HCT116 (cell line): ENCODE results near the gene KIAA2012. TPM values are rescaled to one million over a fixed set of nuclear protein-coding genes. Genes with fewer than 3 reads are reported as not detected.

Source experiments
- ATAC-seq: fragments of 200-7000 bp; cut with Tn5 transposase; 2 replicates; pipeline ENCODE4 v1.9.1; 2020; ENCODE audit warnings: mild to moderate bottlenecking, moderate library complexity
- BruUV-seq: library from RNA; stranded (reverse); fragments of 400-500 nt; replicated peaks from 2 replicates; lab custom pipeline; 2021; lab: Mats Ljungman, UMichigan
- CTCF ChIA-PET: fragments of 300-600 bp; sonication (Branson Sonifier 250); formaldehyde crosslinking; loops from one replicate; lab custom pipeline; 2021; ENCODE audit warnings: antibody characterized with exemption; lab: Charles Lee
- POLR2A ChIA-PET: fragments of 300-600, 350-600 bp; sonication (Branson Sonifier 250); formaldehyde crosslinking; loops from one replicate; lab custom pipeline; 2021; ENCODE audit warnings: antibody characterized with exemption; lab: Charles Lee
- RAD21 ChIA-PET, 2 experiments: fragments of 300-600 bp; sonication (Branson Sonifier 250); formaldehyde crosslinking; loops; one replicate each; lab custom pipeline; 2023; ENCODE audit warnings: low total read pairs in 2 of 2; ENCODE audit not compliant: uncharacterized antibody in 2 of 2, unreplicated experiment in 2 of 2, low non-redundant PET in 1 of 2; lab: Charles Lee
- DNase-seq: peaks from one replicate; pipeline ENCODE4 v3.0.0-alpha.2; 2010; ENCODE audit warnings: low read depth, low spot score
- H2AFZ ChIP-seq: fragments of 200-600 bp; shearing (Covaris generic), sonication (generic); 2 replicates; pipeline ENCODE4 v1.6.1; 2017; ENCODE audit warnings: low read depth, mixed run types, mixed read lengths, antibody characterized with exemption, low read length; ENCODE audit not compliant: poor library complexity, severe bottlenecking
- H3K27ac ChIP-seq: 2 replicates; pipeline ENCODE4 v1.5.1; 2012; ENCODE audit warnings: low read depth, low read length
- H3K27me3 ChIP-seq: fragments of 200-600 bp; sonication (generic); 2 replicates; pipeline ENCODE4 v1.6.1; 2016; ENCODE audit warnings: mixed run types, low read length, mixed read lengths; ENCODE audit not compliant: insufficient read depth
- H3K36me3 ChIP-seq, 2 experiments: fragments of 200-500 bp in 1 of 2; fragments of 200-600 bp in 1 of 2; sonication (Bioruptor generic) in 1 of 2; sonication (generic) in 1 of 2; 2 replicates each; pipeline versions ENCODE4 v1.5.1 to v1.6.1; 2014 to 2016; ENCODE audit warnings: low read length in 2 of 2, inconsistent platforms in 1 of 2, mixed read lengths in 1 of 2, mixed run types in 1 of 2; ENCODE audit not compliant: insufficient read depth in 2 of 2, control insufficient read depth in 1 of 2
- H3K4me1 ChIP-seq, 2 experiments: fragments of 200-600 bp in 1 of 2; sonication (generic) in 1 of 2; 2 replicates each; pipeline versions ENCODE4 v1.5.1 to v1.6.1; 2012 to 2017; ENCODE audit warnings: low read length in 2 of 2, inconsistent platforms in 1 of 2, mild to moderate bottlenecking in 1 of 2, mixed read lengths in 1 of 2, mixed run types in 1 of 2, moderate library complexity in 1 of 2; ENCODE audit not compliant: insufficient read depth in 2 of 2, control insufficient read depth in 1 of 2
- H3K4me2 ChIP-seq: fragments of 200-600 bp; sonication (generic); 2 replicates; pipeline ENCODE4 v1.6.1; 2017; ENCODE audit warnings: mixed run types, low read length, mixed read lengths
- H3K4me3 ChIP-seq, 2 experiments: fragments of 200-600 bp in 1 of 2; sonication (generic) in 1 of 2; replicated peaks in 1 of 2; 2 replicates each; pipeline ENCODE4 v1.5.1; 2011 to 2016; ENCODE audit warnings: low read length in 2 of 2, control low read depth in 1 of 2, low read depth in 1 of 2, mild to moderate bottlenecking in 1 of 2, mixed read lengths in 1 of 2, mixed run types in 1 of 2
- H3K79me2 ChIP-seq: fragments of 200-600 bp; sonication (generic); 2 replicates; pipeline ENCODE4 v1.6.1; 2017; ENCODE audit warnings: mild to moderate bottlenecking, mixed run types, low read length, moderate library complexity, mixed read lengths; ENCODE audit not compliant: insufficient read depth
- H3K9ac ChIP-seq: fragments of 200-600 bp; sonication (generic); 2 replicates; pipeline ENCODE4 v1.6.1; 2016; ENCODE audit warnings: low read length, mixed read lengths
- H3K9me2 ChIP-seq: fragments of 200-600 bp; sonication (generic), shearing (Covaris generic); 2 replicates; pipeline ENCODE4 v1.6.1; 2017; ENCODE audit warnings: mixed run types, mild to moderate bottlenecking, moderate library complexity; ENCODE audit not compliant: insufficient read depth
- H3K9me3 ChIP-seq, 2 experiments: fragments of 200-500 bp in 1 of 2; fragments of 200-600 bp in 1 of 2; sonication (Bioruptor generic) in 1 of 2; sonication (generic) in 1 of 2; 2 replicates each; pipeline ENCODE4 v1.6.1; 2014 to 2017; ENCODE audit warnings: low read length in 2 of 2, mixed read lengths in 2 of 2, inconsistent platforms in 1 of 2, low read depth in 1 of 2, mild to moderate bottlenecking in 1 of 2, mixed run types in 1 of 2, moderate library complexity in 1 of 2; ENCODE audit not compliant: control insufficient read depth in 1 of 2, insufficient read depth in 1 of 2
- H4K20me1 ChIP-seq: fragments of 200-600 bp; sonication (generic), shearing (Covaris generic); 2 replicates; pipeline ENCODE4 v1.6.1; 2017; ENCODE audit warnings: mixed run types, mild to moderate bottlenecking, moderate library complexity; ENCODE audit not compliant: insufficient read depth
- ATF3 ChIP-seq: IDR thresholded peaks from 2 replicates; pipeline ENCODE4 v1.6.1; 2012
- CBX3 ChIP-seq: IDR thresholded peaks from 2 replicates; pipeline ENCODE4 v1.6.1; 2012; ENCODE audit warnings: low read depth
- CEBPB ChIP-seq: IDR thresholded peaks from 2 replicates; pipeline ENCODE4 v1.6.1; 2012; ENCODE audit warnings: low read depth
- CTCF ChIP-seq, 3 experiments: fragments of 200-600 bp in 1 of 3; sonication (generic) in 1 of 3; IDR thresholded peaks in 2 of 3; conservative IDR thresholded peaks in 1 of 3; 2 replicates each; pipeline ENCODE4 v1.5.1; 2012 to 2017; ENCODE audit warnings: low read depth in 2 of 3, low read length in 2 of 3, antibody characterized with exemption in 1 of 3, borderline replicate concordance in 1 of 3, control low read depth in 1 of 3, mild to moderate bottlenecking in 1 of 3, mixed read lengths in 1 of 3, mixed run types in 1 of 3, moderate library complexity in 1 of 3; ENCODE audit not compliant: insufficient read depth in 1 of 3
- EGR1 ChIP-seq: IDR thresholded peaks from 2 replicates; pipeline ENCODE4 v1.6.1; 2012; ENCODE audit warnings: low read depth
- ELF1 ChIP-seq: IDR thresholded peaks from 2 replicates; pipeline ENCODE4 v1.6.1; 2012; ENCODE audit warnings: low read depth, borderline replicate concordance
- EZH2 ChIP-seq: fragments of 200-600 bp; sonication (generic); IDR thresholded peaks from 2 replicates; pipeline ENCODE4 v1.6.1; 2017; ENCODE audit warnings: antibody characterized with exemption, mixed run types
- FOSL1 ChIP-seq: IDR thresholded peaks from 2 replicates; pipeline ENCODE4 v1.6.1; 2012; ENCODE audit warnings: low read depth
- JUND ChIP-seq: IDR thresholded peaks from 2 replicates; pipeline ENCODE4 v1.6.1; 2012
- MAX ChIP-seq: IDR thresholded peaks from 2 replicates; pipeline ENCODE4 v1.6.1; 2012
- RAD21 ChIP-seq: IDR thresholded peaks from 2 replicates; pipeline ENCODE4 v1.6.1; 2012; ENCODE audit warnings: low read depth, mild to moderate bottlenecking
- SIN3A ChIP-seq: IDR thresholded peaks from 2 replicates; pipeline ENCODE4 v1.6.1; 2012; ENCODE audit warnings: low read depth
- SP1 ChIP-seq: IDR thresholded peaks from 2 replicates; pipeline ENCODE4 v1.6.1; 2012; ENCODE audit warnings: low read depth
- SRF ChIP-seq: IDR thresholded peaks from 2 replicates; pipeline ENCODE4 v1.6.1; 2012; ENCODE audit warnings: low read depth
- YY1 ChIP-seq: IDR thresholded peaks from 2 replicates; pipeline ENCODE4 v1.6.1; 2011; ENCODE audit warnings: low read length, low read depth, moderate library complexity, mild to moderate bottlenecking; ENCODE audit not compliant: insufficient replicate concordance; ENCODE audit errors: extremely low read depth
- ZBTB33 ChIP-seq: IDR thresholded peaks from 2 replicates; pipeline ENCODE4 v1.6.1; 2011; ENCODE audit warnings: mild to moderate bottlenecking, low read length, moderate library complexity; ENCODE audit not compliant: insufficient replicate concordance; ENCODE audit errors: extremely low read depth
- ZFX ChIP-seq: fragments of 450-650 bp; IDR thresholded peaks from 2 replicates; pipeline ENCODE4 v1.6.1; 2017
- ZNF274 ChIP-seq: fragments of 200-500 bp; sonication (Bioruptor generic); IDR thresholded peaks from 2 replicates; pipeline ENCODE4 v1.6.1; 2014; ENCODE audit warnings: mild to moderate bottlenecking, low read depth, low read length, inconsistent platforms
- intact Hi-C: fragments of 100-400 bp; cut with micrococcal nuclease; formaldehyde crosslinking; loops from 2 replicates; pipeline ENCODE4 v1.10.0; 2022
- total RNA-seq: library from RNA; stranded (reverse); gene quantifications from one replicate; pipeline ENCODE4 v1.2.1, GENCODE V29; 2021; ENCODE audit not compliant: unreplicated experiment

Gene KIAA2012
- total RNA-seq, 1 experiment from 2014 or later = not detected

- H3K9me3 ChIP-seq = no peaks in the 10 kb centered on the region
- no peak overlapping the region for H2AFZ ChIP-seq
- POLR2A ChIA-PET = no interaction called here
- no peak overlapping the region for H3K27ac ChIP-seq
- CTCF ChIA-PET = no interaction called here
- H3K36me3 ChIP-seq = no peaks in the 10 kb centered on the region
- no peaks in the 10 kb centered on the region for H3K79me2 ChIP-seq
- H3K27me3 ChIP-seq = no peaks in the 10 kb centered on the region; the same call in 1 of the 2 replicates
- no peaks in the 10 kb centered on the region for H3K9me2 ChIP-seq
- RAD21 ChIA-PET = no interaction called here
- BruUV-seq = no TSS peak
- TF ChIP-seq FOSL1 = no peak
- no peak for TF ChIP-seq ZNF274
- no peak for TF ChIP-seq ZFX
- no peak for TF ChIP-seq ATF3
- TF ChIP-seq YY1 = no peak
- no peak for TF ChIP-seq CBX3
- no peak for TF ChIP-seq EZH2
- TF ChIP-seq SIN3A = no peak
- no peak for TF ChIP-seq RAD21
- TF ChIP-seq EGR1 = no peak
- TF ChIP-seq ELF1 = no peak
- TF ChIP-seq CTCF (IDR thresholded peaks at IDR 0.05 in 2 of 3, conservative IDR thresholded peaks at IDR 0.05 in 1 of 3; ENCODE audit: borderline replicate concordance in 1 of 3, insufficient read depth in 1 of 3, low read depth in 2 of 3, low read length in 2 of 3) = no peak
- no peak for TF ChIP-seq SP1
- TF ChIP-seq ZBTB33 = no peak
- TF ChIP-seq MAX = no peak
- TF ChIP-seq SRF = no peak
- no peak for TF ChIP-seq JUND
- no peak for TF ChIP-seq CEBPB
- no peaks in the 10 kb centered on the region for H3K4me1 ChIP-seq
- no peaks in the 10 kb centered on the region for H4K20me1 ChIP-seq
- no peak for ATAC-seq
- no peak overlapping the region for H3K4me3 ChIP-seq
- no peak overlapping the region for H3K4me2 ChIP-seq
- intact Hi-C loops = no loop called here
- no peak for DNase-seq
- H3K9ac ChIP-seq = no peak overlapping the region
These were observed 37.4 kb downstream of the KIAA2012 start for GRCh38 chr2:202110491-202110890.
